Activated CD8-positive, alpha-beta memory T cell treated with anti-CD3 and anti-CD28 coated beads, Interleukin-2, amount 10 ng/mL, durations not matched to agents 7 days and 5 days (primary cell): ENCODE data around the gene ALMS1. TPM values are rescaled to one million over a fixed set of nuclear protein-coding genes. Genes with fewer than 3 reads are reported as not detected.
"Not testable (repeated sequence)": the region's sequence is repeated elsewhere in the genome, so short reads cannot be mapped to it uniquely, and the experiment has no call there.

ENCODE experiments used
- ATAC-seq: fragments of 150-1000 bp; cut with Tn5 transposase; one replicate; pipeline ENCODE4 v1.10.0; 2021; ENCODE audit warnings: moderate library complexity
- CTCF ChIA-PET: fragments of 350-600 bp; sonication (Branson Sonifier 250); formaldehyde crosslinking; loops from one replicate; lab custom pipeline; 2021; ENCODE audit warnings: antibody characterized with exemption; lab: Charles Lee
- DNase-seq: peaks from one replicate; pipeline ENCODE4 v3.0.0-alpha.2; 2020
- H3K27ac Mint-ChIP-seq: one replicate; pipeline ENCODE4 v1.8.0; 2021; ENCODE audit warnings: mild to moderate bottlenecking, mixed read lengths
- H3K27me3 Mint-ChIP-seq: one replicate; pipeline ENCODE4 v1.8.0; 2021; ENCODE audit warnings: mixed read lengths
- H3K36me3 Mint-ChIP-seq: one replicate; pipeline ENCODE4 v1.8.0; 2021; ENCODE audit warnings: mild to moderate bottlenecking, mixed read lengths
- H3K4me1 Mint-ChIP-seq: one replicate; pipeline ENCODE4 v1.8.0; 2021; ENCODE audit warnings: mixed read lengths
- H3K4me3 Mint-ChIP-seq: one replicate; pipeline ENCODE4 v1.8.0; 2021; ENCODE audit warnings: mild to moderate bottlenecking, moderate library complexity, mixed read lengths
- H3K9me3 Mint-ChIP-seq: one replicate; pipeline ENCODE4 v1.8.0; 2022; ENCODE audit warnings: low read depth, mixed read lengths
- total RNA-seq, 2 experiments: library from RNA; stranded (reverse); gene quantifications; one replicate each; pipeline ENCODE4 v1.2.3, GENCODE V29; 2021

The ALMS1 gene, protein sequence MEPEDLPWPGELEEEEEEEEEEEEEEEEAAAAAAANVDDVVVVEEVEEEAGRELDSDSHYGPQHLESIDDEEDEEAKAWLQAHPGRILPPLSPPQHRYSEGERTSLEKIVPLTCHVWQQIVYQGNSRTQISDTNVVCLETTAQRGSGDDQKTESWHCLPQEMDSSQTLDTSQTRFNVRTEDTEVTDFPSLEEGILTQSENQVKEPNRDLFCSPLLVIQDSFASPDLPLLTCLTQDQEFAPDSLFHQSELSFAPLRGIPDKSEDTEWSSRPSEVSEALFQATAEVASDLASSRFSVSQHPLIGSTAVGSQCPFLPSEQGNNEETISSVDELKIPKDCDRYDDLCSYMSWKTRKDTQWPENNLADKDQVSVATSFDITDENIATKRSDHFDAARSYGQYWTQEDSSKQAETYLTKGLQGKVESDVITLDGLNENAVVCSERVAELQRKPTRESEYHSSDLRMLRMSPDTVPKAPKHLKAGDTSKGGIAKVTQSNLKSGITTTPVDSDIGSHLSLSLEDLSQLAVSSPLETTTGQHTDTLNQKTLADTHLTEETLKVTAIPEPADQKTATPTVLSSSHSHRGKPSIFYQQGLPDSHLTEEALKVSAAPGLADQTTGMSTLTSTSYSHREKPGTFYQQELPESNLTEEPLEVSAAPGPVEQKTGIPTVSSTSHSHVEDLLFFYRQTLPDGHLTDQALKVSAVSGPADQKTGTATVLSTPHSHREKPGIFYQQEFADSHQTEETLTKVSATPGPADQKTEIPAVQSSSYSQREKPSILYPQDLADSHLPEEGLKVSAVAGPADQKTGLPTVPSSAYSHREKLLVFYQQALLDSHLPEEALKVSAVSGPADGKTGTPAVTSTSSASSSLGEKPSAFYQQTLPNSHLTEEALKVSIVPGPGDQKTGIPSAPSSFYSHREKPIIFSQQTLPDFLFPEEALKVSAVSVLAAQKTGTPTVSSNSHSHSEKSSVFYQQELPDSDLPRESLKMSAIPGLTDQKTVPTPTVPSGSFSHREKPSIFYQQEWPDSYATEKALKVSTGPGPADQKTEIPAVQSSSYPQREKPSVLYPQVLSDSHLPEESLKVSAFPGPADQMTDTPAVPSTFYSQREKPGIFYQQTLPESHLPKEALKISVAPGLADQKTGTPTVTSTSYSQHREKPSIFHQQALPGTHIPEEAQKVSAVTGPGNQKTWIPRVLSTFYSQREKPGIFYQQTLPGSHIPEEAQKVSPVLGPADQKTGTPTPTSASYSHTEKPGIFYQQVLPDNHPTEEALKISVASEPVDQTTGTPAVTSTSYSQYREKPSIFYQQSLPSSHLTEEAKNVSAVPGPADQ (N-terminal part only)
- total RNA-seq = 10 to 100 TPM; 12.9 to 19.6 TPM

GRCh38 chr2:73385504-73386341 lies at the start of gene ALMS1:
Gene ALMS1 (plus strand): TSS chr2:73385836. CDS start chr2:73385869, 33 bp downstream.
- DNase-seq = peak; percentile 93

DNA sequence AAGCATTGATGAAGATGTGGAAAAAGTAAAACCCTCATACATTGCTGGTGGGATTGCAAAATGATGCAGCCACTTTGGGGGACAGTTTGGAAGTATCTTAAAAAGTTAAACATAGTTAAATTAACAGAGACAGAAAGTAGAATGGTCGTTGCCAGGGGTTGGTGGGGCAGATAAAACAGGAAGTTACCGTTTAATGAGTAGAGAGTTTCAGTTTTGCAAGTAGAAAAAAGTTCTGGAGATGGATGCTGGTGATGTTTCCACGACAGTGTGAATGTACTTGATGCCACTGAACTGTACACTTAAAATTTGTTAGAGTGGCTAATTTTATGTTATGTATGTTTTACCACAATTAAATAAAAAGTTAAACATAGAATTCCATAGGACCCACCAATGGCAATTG lies 47.8 kb upstream of the ALMS1 start:
- Mint-ChIP-seq H3K27me3 (peaks cover 20% of the 10 kb centered on the region), H3K4me3 (no peak overlapping the region), H3K27ac (no peak overlapping the region), H3K4me1 (peaks cover 6% of the 10 kb centered on the region), H3K9me3 (no peaks in the 10 kb centered on the region), H3K36me3 (no peaks in the 10 kb centered on the region)
- DNase-seq = no peak
- CTCF ChIA-PET = no interaction called here
- no peak for ATAC-seq

More at GRCh38 chr2:73385504-73386341, at the start of gene ALMS1:
- Mint-ChIP-seq H3K4me1 (peaks cover 21% of the 10 kb centered on the region), H3K4me3 (peak within 1 kb of the TSS; percentile 89), H3K36me3 (no peaks in the 10 kb centered on the region), H3K27me3 (peaks cover 10% of the 10 kb centered on the region), H3K27ac (peak within 1 kb of the TSS; percentile 85), H3K9me3 (no peaks in the 10 kb centered on the region)
- CTCF ChIA-PET = interaction anchor here (1.1 kb wide), 1 partner anchor 89 kb away, joined by 3 read pairs; no protein-coding TSS in a partner anchor
- ATAC-seq = peak; percentile 86

DNA sequence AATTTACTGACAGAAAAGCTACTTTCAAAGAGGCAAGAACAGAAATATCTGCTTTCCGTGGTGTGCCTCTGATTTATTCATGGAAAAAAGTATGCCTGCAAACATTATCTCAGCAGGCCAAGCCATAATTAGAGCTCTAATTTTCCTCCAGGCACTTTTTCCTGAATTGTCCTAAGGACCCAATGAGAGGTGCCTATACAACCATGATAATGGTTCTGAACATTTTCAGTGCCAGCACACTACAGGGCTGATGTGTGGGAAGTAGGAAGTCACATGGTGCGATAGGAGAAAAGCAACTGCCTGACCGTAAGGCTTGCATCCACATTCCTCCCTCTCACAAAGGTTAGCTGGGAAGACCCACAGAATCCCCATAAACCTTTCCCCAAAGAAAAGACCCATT lies 46.4 kb upstream of the ALMS1 start:
- no peaks in the 10 kb centered on the region for H3K9me3 Mint-ChIP-seq
- DNase-seq = no peak
- H3K4me1 Mint-ChIP-seq = peaks cover 5% of the 10 kb centered on the region
- H3K27ac Mint-ChIP-seq = no peak overlapping the region
- ATAC-seq = no peak
- H3K36me3 Mint-ChIP-seq = no peaks in the 10 kb centered on the region
- CTCF ChIA-PET = no interaction called here
- H3K27me3 Mint-ChIP-seq = peaks cover 9% of the 10 kb centered on the region
- H3K4me3 Mint-ChIP-seq = no peak overlapping the region

GRCh38 chr2:73341039-73341438 lies 44.6 kb upstream of the ALMS1 start:
- H3K4me1 Mint-ChIP-seq = peaks cover 5% of the 10 kb centered on the region
- H3K36me3 Mint-ChIP-seq = no peaks in the 10 kb centered on the region
- H3K9me3 Mint-ChIP-seq = no peaks in the 10 kb centered on the region
- CTCF ChIA-PET = no interaction called here
- H3K4me3 Mint-ChIP-seq = no peak overlapping the region
- no peak overlapping the region for H3K27ac Mint-ChIP-seq
- DNase-seq (no peak), ATAC-seq (no peak)
- peaks cover 4% of the 10 kb centered on the region for H3K27me3 Mint-ChIP-seq

- Mint-ChIP-seq H3K27me3 (peaks cover 12% of the 10 kb centered on the region), H3K4me3 (no peak overlapping the region), H3K4me1 (no peaks in the 10 kb centered on the region), H3K9me3 (no peaks in the 10 kb centered on the region), H3K36me3 (no peaks in the 10 kb centered on the region), H3K27ac (no peak overlapping the region)
- DNase-seq = no peak
- ATAC-seq = no peak
- CTCF ChIA-PET = no interaction called here
Measured at GRCh38 chr2:73343992-73344391, 41.6 kb upstream of the ALMS1 start.

GRCh38 chr2:73344747-73345146 lies 40.9 kb upstream of the ALMS1 start:
- not testable (repeated sequence) for H3K36me3 Mint-ChIP-seq, H3K27ac Mint-ChIP-seq

DNA sequence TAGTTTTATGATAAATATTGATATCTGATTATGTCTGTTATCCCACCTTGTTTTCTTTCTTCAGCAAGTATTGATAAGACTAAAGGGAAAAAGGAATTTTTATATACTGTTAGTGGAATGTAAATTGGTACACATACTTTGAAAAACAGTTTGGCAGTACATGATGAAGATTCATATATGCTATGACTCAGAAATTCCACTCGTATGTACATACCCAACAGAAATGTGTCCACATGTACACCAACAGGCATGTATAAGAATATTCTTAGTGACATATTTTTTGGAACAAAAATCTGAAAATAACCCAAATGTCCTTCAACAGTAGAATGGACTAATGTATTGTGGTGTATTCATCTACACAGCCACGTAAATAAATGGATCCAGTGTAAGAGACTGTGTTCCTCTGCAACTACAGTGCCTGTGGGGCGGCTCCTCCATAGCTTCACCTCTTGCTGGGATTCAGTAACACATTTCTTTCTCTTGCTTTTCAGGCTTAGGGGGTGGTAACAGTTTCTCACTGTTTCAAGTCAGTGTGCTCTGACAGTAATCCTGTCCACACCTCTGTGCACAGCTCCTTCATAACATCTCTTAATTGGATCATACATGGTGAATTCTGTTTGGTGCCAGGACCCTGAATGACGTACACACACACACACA lies 35.5 kb upstream of the ALMS1 start:
- H3K4me3 Mint-ChIP-seq = no peak overlapping the region
- H3K36me3 Mint-ChIP-seq = no peaks in the 10 kb centered on the region
- H3K4me1 Mint-ChIP-seq = no peaks in the 10 kb centered on the region
- peaks cover 18% of the 10 kb centered on the region for H3K27me3 Mint-ChIP-seq
- H3K9me3 Mint-ChIP-seq = no peaks in the 10 kb centered on the region
- DNase-seq = no peak
- CTCF ChIA-PET = no interaction called here
- H3K27ac Mint-ChIP-seq = no peak overlapping the region
- no peak for ATAC-seq

More at GRCh38 chr2:73344747-73345146, 40.9 kb upstream of the ALMS1 start:
- H3K4me3 Mint-ChIP-seq, DNase-seq, H3K4me1 Mint-ChIP-seq, ATAC-seq, H3K9me3 Mint-ChIP-seq, CTCF ChIA-PET: not testable (repeated sequence)
- peaks cover 17% of the 10 kb centered on the region for H3K27me3 Mint-ChIP-seq

GRCh38 chr2:73356097-73356496 lies 29.5 kb upstream of the ALMS1 start:
- Mint-ChIP-seq H3K4me3 (no peak overlapping the region), H3K36me3 (no peaks in the 10 kb centered on the region), H3K27ac (no peak overlapping the region), H3K9me3 (no peaks in the 10 kb centered on the region), H3K27me3 (peaks cover 12% of the 10 kb centered on the region), H3K4me1 (no peaks in the 10 kb centered on the region)
- ATAC-seq (no peak), DNase-seq (no peak)
- CTCF ChIA-PET = no interaction called here

- Mint-ChIP-seq H3K36me3 (no peaks in the 10 kb centered on the region), H3K9me3 (no peaks in the 10 kb centered on the region), H3K27ac (no peak overlapping the region), H3K4me3 (no peak overlapping the region), H3K4me1 (no peaks in the 10 kb centered on the region), H3K27me3 (peaks cover 25% of the 10 kb centered on the region)
- no peak for DNase-seq
- CTCF ChIA-PET = interaction anchor here (0.9 kb wide), 1 partner anchor 17 kb away, joined by 4 read pairs; no protein-coding TSS in a partner anchor
- ATAC-seq = no peak
Measured at GRCh38 chr2:73359915-73360697, 25.5 kb upstream of the ALMS1 start.

DNA sequence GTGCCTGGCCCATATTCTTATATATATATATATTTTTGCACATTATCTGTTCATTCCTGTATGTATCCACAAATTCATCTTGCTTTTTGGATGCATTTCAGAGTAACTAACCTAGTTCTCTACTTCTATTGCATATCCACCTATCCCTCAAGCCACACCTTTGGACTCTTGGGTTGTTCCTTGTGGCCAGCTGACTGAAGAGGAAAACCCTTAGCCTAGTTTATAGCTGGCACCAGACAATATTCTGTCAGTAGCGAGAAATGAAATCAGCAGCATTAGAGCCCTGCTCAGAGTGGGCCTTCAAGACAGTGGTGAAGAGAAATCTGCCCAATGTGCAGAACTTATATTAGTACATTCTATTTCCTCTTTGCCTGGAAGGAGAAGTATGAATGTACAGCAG lies 19.6 kb upstream of the ALMS1 start:
- DNase-seq (no peak), ATAC-seq (no peak)
- Mint-ChIP-seq H3K9me3 (no peaks in the 10 kb centered on the region), H3K4me1 (no peaks in the 10 kb centered on the region), H3K27me3 (peaks cover 29% of the 10 kb centered on the region), H3K27ac (no peak overlapping the region), H3K36me3 (no peaks in the 10 kb centered on the region), H3K4me3 (no peak overlapping the region)
- CTCF ChIA-PET = no interaction called here

- Mint-ChIP-seq H3K9me3 (no peaks in the 10 kb centered on the region), H3K4me1 (no peaks in the 10 kb centered on the region), H3K36me3 (no peaks in the 10 kb centered on the region), H3K4me3 (no peak overlapping the region), H3K27me3 (peaks cover 31% of the 10 kb centered on the region), H3K27ac (no peak overlapping the region)
- DNase-seq (no peak), ATAC-seq (no peak)
- CTCF ChIA-PET = no interaction called here
Measured at GRCh38 chr2:73368781-73369180, 16.9 kb upstream of the ALMS1 start.
